Lung (tissue), 12 donors: ENCODE results near the gene EFCAB11. TPM values are rescaled to one million over a fixed set of nuclear protein-coding genes. Genes with fewer than 3 reads are reported as not detected.
A peak's percentile ranks its signal among the peaks of the same experiment; 100 is the strongest.
"Not testable (repeated sequence)": the region's sequence is repeated elsewhere in the genome, so short reads cannot be mapped to it uniquely, and the experiment has no call there.

Source experiments
- ATAC-seq: fragments of 200-7000 bp; cut with Tn5 transposase; one replicate; pipeline ENCODE4 v1.9.1; 2020; ENCODE audit warnings: moderate number of reproducible peaks; ENCODE audit not compliant: insufficient read depth, low FRiP score
- DNase-seq, 3 donors: peaks; one replicate each; pipeline ENCODE4 v3.0.0-alpha.2; 2013 to 2017
- H3K27ac ChIP-seq, 2 donors: one replicate each; pipeline ENCODE4 v1.5.1; 2013; ENCODE audit warnings: mild to moderate bottlenecking in 2 of 2, moderate library complexity in 2 of 2, control low read depth in 1 of 2, inconsistent platforms in 1 of 2, low read depth in 1 of 2, low read length in 1 of 2
- H3K27me3 ChIP-seq, 3 donors: one replicate each; pipeline ENCODE4 v1.5.1; 2013; ENCODE audit warnings: low read length in 2 of 3; ENCODE audit not compliant: control insufficient read depth in 3 of 3, insufficient read depth in 3 of 3
- H3K36me3 ChIP-seq, 4 donors: one replicate each; pipeline ENCODE4 v1.5.1; 2013; ENCODE audit warnings: low read length in 4 of 4, mild to moderate bottlenecking in 1 of 4, moderate library complexity in 1 of 4; ENCODE audit not compliant: control insufficient read depth in 4 of 4, insufficient read depth in 4 of 4
- H3K4me1 ChIP-seq, 5 donors: one replicate each; pipeline ENCODE4 v1.5.1; 2013; ENCODE audit warnings: low read length in 5 of 5, mild to moderate bottlenecking in 2 of 5, moderate library complexity in 1 of 5; ENCODE audit not compliant: control insufficient read depth in 5 of 5, insufficient read depth in 5 of 5
- H3K4me3 ChIP-seq: one replicate; pipeline ENCODE4 v1.5.1; 2013; ENCODE audit warnings: mild to moderate bottlenecking, control low read depth, moderate library complexity
- H3K9ac ChIP-seq, 2 donors: one replicate each; pipeline ENCODE4 v1.5.1; 2013; ENCODE audit warnings: low read length in 2 of 2, control low read depth in 1 of 2; ENCODE audit not compliant: insufficient read depth in 1 of 2
- H3K9me3 ChIP-seq, 4 donors: one replicate each; pipeline ENCODE4 v1.5.1; 2013; ENCODE audit warnings: low read length in 3 of 4, mild to moderate bottlenecking in 1 of 4, moderate library complexity in 1 of 4; ENCODE audit not compliant: control insufficient read depth in 4 of 4, insufficient read depth in 3 of 4
- CTCF ChIP-seq: IDR thresholded peaks from 2 replicates; pipeline ENCODE4 v1.5.1; 2012; ENCODE audit warnings: mild to moderate bottlenecking; ENCODE audit errors: control extremely low read depth, extremely low read depth
- WGBS, 2 donors: extraction: QIAGEN DNeasy Blood & Tissue Kit; methylation state at CpG; one replicate each; pipeline ENCODE4 v1.1.7; 2013; 5-methylcytosine and 5-hydroxymethylcytosine counted together
- polyA plus RNA-seq, 2 donors: library from polyadenylated mRNA; stranded (reverse); fragments of 200-250 nt; gene quantifications; one replicate each; pipeline ENCODE4 v1.2.1, GENCODE V29; 2013
- total RNA-seq, 2 donors: library from RNA; depleted of rRNA in 1 of 2; stranded (reverse); fragments of >200 nt in 1 of 2; gene quantifications; one replicate each; pipeline ENCODE4 v1.2.1, GENCODE V29; 2014 to 2021
- donor health status: control.
- donor health status: control.
- donor health status: Bipolar disorder and iron deficiency.
- donor health status: healthy.
- donor health status: DM: yes; HTN: yes; CAD: no.

The EFCAB11 gene
- total and polyA plus RNA-seq, 4 donors = 2.9 to 13.0 (median 6.1) TPM

GRCh38 chr14:89899917-89900663, 54.4 kb downstream of the EFCAB11 start:
- H3K4me1 ChIP-seq = peaks cover 0 to 2% (median 0%) of the 10 kb centered on the region in 5 donors

GRCh38 chr14:89899291-89899690, 55.2 kb downstream of the EFCAB11 start:
- ATAC-seq (no peak), DNase-seq (no peak)
- H3K27me3 ChIP-seq = no peaks in the 10 kb centered on the region
- no peak overlapping the region for H3K4me3 ChIP-seq
- H3K36me3 ChIP-seq = no peaks in the 10 kb centered on the region
- no peak for TF ChIP-seq CTCF
- H3K9ac ChIP-seq = no peak overlapping the region
- WGBS, 2 donors = 96 to 97% methylated on average over 1 of the region's 1 CpG
- peaks cover 0 to 2% (median 0%) of the 10 kb centered on the region in 5 donors for H3K4me1 ChIP-seq
- H3K9me3 ChIP-seq = no peaks in the 10 kb centered on the region
- H3K27ac ChIP-seq = no peak overlapping the region

More at GRCh38 chr14:89899917-89900663, 54.4 kb downstream of the EFCAB11 start:
- Histone ChIP-seq H3K9me3 (no peaks in the 10 kb centered on the region), H3K36me3 (no peaks in the 10 kb centered on the region), H3K27ac (no peak overlapping the region), H3K27me3 (no peaks in the 10 kb centered on the region), H3K4me3 (no peak overlapping the region), H3K9ac (no peak overlapping the region)
- whole genome bisulfite sequencing, 2 donors = 78 to 89% methylated on average over 4 of the region's 4 CpGs
- DNase-seq = peak in 2 of 3 donors; percentile 40 to 44
- TF ChIP-seq CTCF = no peak
- ATAC-seq = no peak

- H3K4me3 ChIP-seq, DNase-seq, H3K9me3 ChIP-seq, H3K36me3 ChIP-seq, ATAC-seq, H3K9ac ChIP-seq, H3K27ac ChIP-seq, H3K27me3 ChIP-seq, H3K4me1 ChIP-seq: not testable (repeated sequence)
- 90% methylated on average over 3 of the region's 3 CpGs for WGBS, 2 donors
Measured at GRCh38 chr14:89893388-89893787, 61.1 kb downstream of the EFCAB11 start.

GRCh38 chr14:89892953-89893352, 61.6 kb downstream of the EFCAB11 start:
- Histone ChIP-seq H3K9ac (no peak overlapping the region), H3K27me3 (no peaks in the 10 kb centered on the region), H3K4me1 (no peaks in the 10 kb centered on the region), H3K9me3 (peaks cover 0 to 3% (median 0%) of the 10 kb centered on the region in 4 donors), H3K4me3 (no peak overlapping the region), H3K27ac (no peak overlapping the region), H3K36me3 (no peaks in the 10 kb centered on the region)
- ATAC-seq (no peak), DNase-seq (no peak)
- no peak for TF ChIP-seq CTCF
- 86 to 95% methylated on average over 6 of the region's 6 CpGs for WGBS, 2 donors

- ATAC-seq, H3K4me3 ChIP-seq, H3K9ac ChIP-seq, H3K27ac ChIP-seq, H3K4me1 ChIP-seq, DNase-seq, H3K36me3 ChIP-seq, H3K9me3 ChIP-seq, H3K27me3 ChIP-seq: not testable (repeated sequence)
- 96 to 99% methylated on average over 34 to 35 of the region's 35 CpGs for WGBS, 2 donors
Measured at GRCh38 chr14:89891721-89892120, 62.8 kb downstream of the EFCAB11 start.
